ENCODE results near the gene NR6A1. TPM values are rescaled to one million over a fixed set of nuclear protein-coding genes. Genes with fewer than 3 reads are reported as not detected.
"Not testable (repeated sequence)": the region's sequence is repeated elsewhere in the genome, so short reads cannot be mapped to it uniquely, and the experiment has no call there.

Gene NR6A1
- total RNA-seq, 1 donor from 2014 or later: 1.2 TPM

DNA sequence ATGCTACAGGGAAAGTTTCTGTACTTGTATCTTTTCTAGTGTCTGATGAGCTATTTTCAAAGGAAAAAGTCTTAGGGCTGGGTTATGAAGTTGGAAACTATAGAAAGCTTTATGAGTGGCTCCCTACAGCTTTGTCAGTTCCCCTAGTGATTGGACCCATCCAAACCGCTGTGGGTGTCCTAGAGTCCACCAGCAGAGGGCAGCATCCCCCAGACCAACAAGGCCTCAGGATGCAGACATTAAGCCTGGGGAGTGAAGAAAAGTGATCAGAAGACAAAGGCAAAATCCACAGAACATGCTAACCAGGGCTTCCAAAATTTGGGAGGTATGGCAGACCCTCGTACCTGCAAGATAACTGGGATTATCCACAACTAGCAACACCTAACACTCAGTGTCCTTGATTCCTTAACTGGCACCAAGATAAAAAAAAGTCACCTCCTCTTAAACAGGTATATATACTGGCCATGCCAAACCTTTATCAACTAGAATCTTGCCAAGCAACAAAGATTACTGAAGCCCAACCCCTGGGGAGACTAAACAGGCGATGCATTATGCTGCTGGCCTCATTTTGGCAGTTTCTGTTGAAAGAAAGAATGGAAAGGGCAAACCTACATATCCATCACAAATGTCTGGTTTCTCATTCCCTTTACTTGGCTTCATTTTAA, 153.5 kb downstream of the NR6A1 start:
- intact Hi-C loops (cut with DNase I): no loop called here
- Histone ChIP-seq H3K9me3 (no peaks in the 10 kb centered on the region), H3K27ac (no peak overlapping the region), H3K27me3 (no peaks in the 10 kb centered on the region), H3K36me3 (no peaks in the 10 kb centered on the region), H3K4me3 (no peak overlapping the region), H3K4me1 (no peaks in the 10 kb centered on the region)
- TF ChIP-seq, protein P1, sequence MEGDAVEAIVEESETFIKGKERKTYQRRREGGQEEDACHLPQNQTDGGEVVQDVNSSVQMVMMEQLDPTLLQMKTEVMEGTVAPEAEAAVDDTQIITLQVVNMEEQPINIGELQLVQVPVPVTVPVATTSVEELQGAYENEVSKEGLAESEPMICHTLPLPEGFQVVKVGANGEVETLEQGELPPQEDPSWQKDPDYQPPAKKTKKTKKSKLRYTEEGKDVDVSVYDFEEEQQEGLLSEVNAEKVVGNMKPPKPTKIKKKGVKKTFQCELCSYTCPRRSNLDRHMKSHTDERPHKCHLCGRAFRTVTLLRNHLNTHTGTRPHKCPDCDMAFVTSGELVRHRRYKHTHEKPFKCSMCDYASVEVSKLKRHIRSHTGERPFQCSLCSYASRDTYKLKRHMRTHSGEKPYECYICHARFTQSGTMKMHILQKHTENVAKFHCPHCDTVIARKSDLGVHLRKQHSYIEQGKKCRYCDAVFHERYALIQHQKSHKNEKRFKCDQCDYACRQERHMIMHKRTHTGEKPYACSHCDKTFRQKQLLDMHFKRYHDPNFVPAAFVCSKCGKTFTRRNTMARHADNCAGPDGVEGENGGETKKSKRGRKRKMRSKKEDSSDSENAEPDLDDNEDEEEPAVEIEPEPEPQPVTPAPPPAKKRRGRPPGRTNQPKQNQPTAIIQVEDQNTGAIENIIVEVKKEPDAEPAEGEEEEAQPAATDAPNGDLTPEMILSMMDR (IDR thresholded peaks at IDR 0.05): peak; percentile 67 to 86 (median 76)
- TF ChIP-seq POLR2A (IDR thresholded peaks at IDR 0.05) (no peak), POLR2AphosphoS5 (IDR thresholded peaks at IDR 0.05; ENCODE audit: insufficient read depth in 1 of 2, low read depth in 1 of 2) (no peak)
- DNase-seq (ENCODE audit: extremely low spot score in 2 of 2): no peak

DNA sequence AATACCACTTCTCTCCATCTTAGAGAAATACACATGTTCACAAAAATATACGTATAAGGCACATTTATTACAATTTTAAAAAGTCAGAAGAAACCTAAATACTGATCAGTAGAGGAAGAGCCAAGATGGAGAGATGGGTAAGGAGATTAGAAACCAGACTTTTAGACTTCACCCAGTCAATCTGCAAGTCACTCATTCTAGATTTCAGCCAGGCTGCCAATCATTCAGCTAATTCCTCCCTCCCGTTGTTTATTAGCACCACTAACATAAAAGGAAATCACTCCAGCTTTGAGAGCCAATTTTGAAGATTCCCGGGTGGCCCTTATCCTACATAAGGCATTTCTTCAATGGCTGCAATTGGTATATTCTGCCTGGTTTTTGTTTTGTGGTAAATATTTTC, 154.2 kb downstream of the NR6A1 start:
- TF ChIP-seq POLR2A (IDR thresholded peaks at IDR 0.05) (no peak), POLR2AphosphoS5 (IDR thresholded peaks at IDR 0.05; ENCODE audit: insufficient read depth in 1 of 2, low read depth in 1 of 2) (no peak)
- TF ChIP-seq, protein P1 (IDR thresholded peaks at IDR 0.05): no peak
- intact Hi-C loops (cut with DNase I): no loop called here
- no peaks in the 10 kb centered on the region for H3K36me3 ChIP-seq
- no peak overlapping the region for H3K27ac ChIP-seq
- no peaks in the 10 kb centered on the region for H3K4me1 ChIP-seq
- H3K27me3 ChIP-seq: no peaks in the 10 kb centered on the region
- DNase-seq (ENCODE audit: extremely low spot score in 2 of 2): no peak
- H3K9me3 ChIP-seq: no peaks in the 10 kb centered on the region
- H3K4me3 ChIP-seq: no peak overlapping the region

DNA sequence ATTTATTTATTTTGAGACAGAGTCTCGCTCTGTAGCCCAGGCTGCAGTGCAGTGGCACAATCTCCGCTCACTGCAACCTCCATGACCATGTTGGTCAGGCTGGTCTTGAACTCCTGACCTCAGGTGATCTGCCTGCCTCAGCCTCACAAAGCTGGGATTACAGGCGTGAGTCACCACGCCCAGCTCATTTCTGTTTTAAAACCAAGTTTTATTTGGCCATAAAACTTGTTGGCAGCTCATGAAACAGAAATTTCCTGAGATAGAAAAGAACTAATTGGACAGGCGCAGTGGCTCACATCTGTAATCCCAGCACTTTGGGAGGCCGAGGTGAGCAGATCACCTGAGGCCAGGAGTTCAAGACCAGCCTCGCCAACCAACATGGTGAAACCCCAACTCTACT, 155.3 kb downstream of the NR6A1 start:
- H3K4me1 ChIP-seq; H3K27ac ChIP-seq; DNase-seq (ENCODE audit: extremely low spot score in 2 of 2); intact Hi-C loops (cut with DNase I); H3K9me3 ChIP-seq; H3K36me3 ChIP-seq; H3K4me3 ChIP-seq; H3K27me3 ChIP-seq: not testable (repeated sequence)

DNA sequence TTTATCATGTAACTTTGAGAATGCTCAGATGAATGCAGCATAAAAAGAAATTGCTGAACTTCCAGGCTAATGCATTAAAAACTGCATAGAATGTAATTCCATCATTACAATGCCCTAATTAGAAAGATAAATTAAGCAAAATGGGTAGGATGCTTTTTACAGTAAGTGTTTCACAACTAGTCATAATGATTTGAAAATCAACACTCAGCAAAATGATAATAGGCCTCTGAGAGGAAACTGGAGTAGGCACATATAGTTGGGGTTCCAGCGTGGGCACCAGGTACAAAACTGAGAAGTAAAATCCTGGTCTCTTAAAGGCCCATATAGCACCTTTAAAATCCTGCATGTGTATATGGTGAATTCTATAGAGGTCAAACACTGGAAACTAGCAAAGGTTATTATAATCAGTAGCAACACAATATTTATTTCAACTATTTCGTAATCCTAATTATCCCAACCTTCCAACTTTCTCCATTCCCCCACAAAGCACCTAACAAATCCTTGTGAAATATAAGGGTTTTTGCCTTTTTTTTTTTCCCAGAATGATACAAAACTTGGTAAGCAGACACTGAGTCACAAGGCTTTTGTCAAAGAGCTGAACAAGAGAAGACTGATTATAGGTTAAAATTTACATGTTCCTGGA, 155.9 kb downstream of the NR6A1 start:
- Histone ChIP-seq H3K4me3 (no peak overlapping the region), H3K36me3 (no peaks in the 10 kb centered on the region), H3K9me3 (no peaks in the 10 kb centered on the region), H3K27me3 (no peaks in the 10 kb centered on the region), H3K27ac (no peak overlapping the region), H3K4me1 (no peaks in the 10 kb centered on the region)
- TF ChIP-seq POLR2AphosphoS5 (IDR thresholded peaks at IDR 0.05; ENCODE audit: insufficient read depth in 1 of 2, low read depth in 1 of 2): no peak
- intact Hi-C loops (cut with DNase I): no loop called here
- DNase-seq (ENCODE audit: extremely low spot score in 2 of 2): no peak

DNA sequence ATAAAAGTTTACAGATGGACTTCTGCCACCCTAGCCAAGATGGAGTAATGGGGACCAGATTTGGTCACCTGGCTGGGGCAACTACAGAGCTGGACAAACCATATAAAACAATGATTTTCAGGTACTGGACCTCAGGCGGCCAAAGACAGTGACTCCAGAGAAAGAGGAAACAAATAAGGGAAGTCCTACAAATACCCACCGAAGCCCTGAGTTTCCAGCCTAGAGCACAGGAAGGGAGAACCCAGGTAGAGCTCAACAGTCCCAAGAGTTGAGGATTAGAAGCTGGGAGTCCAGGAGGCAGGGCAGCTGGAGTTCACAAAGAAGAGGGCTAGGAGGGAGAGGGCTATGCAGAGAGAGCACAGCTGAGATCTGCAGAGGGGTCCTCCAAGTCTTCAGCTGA, 157.3 kb downstream of the NR6A1 start:
- H3K9me3 ChIP-seq: no peaks in the 10 kb centered on the region
- H3K27ac ChIP-seq: no peak overlapping the region
- TF ChIP-seq, protein P1 (IDR thresholded peaks at IDR 0.05): no peak
- no peak for TF ChIP-seq POLR2A (IDR thresholded peaks at IDR 0.05)
- no peak for TF ChIP-seq POLR2AphosphoS5 (IDR thresholded peaks at IDR 0.05; ENCODE audit: insufficient read depth in 1 of 2, low read depth in 1 of 2)
- no peaks in the 10 kb centered on the region for H3K4me1 ChIP-seq
- DNase-seq (ENCODE audit: extremely low spot score in 2 of 2): no peak
- intact Hi-C loops (cut with DNase I): no loop called here
- no peak overlapping the region for H3K4me3 ChIP-seq
- no peaks in the 10 kb centered on the region for H3K27me3 ChIP-seq
- H3K36me3 ChIP-seq: no peaks in the 10 kb centered on the region

DNA sequence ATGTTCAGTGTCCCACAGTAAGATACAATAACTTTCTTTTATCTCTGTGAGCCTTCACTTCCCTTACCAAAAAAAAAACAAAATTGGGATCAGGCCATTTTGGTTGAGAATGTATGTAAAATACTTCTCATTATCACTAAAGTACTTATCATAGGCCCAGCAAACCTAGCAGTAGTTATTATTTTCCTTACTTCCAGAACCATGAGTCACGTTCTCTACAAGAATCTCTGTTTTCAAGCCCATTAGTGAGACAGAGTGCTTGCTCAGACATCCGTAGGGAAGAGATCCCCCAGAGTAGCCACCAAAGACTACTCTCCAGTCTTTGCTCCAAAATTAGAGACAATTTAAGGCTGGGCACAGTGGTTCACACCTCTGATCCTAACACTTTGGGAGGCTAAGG, 160.0 kb downstream of the NR6A1 start:
- Histone ChIP-seq H3K4me3 (no peak overlapping the region), H3K36me3 (no peaks in the 10 kb centered on the region), H3K9me3 (no peaks in the 10 kb centered on the region), H3K4me1 (no peaks in the 10 kb centered on the region), H3K27ac (no peak overlapping the region), H3K27me3 (no peaks in the 10 kb centered on the region)
- TF ChIP-seq POLR2AphosphoS5 (IDR thresholded peaks at IDR 0.05; ENCODE audit: insufficient read depth in 1 of 2, low read depth in 1 of 2) (no peak), POLR2A (IDR thresholded peaks at IDR 0.05) (no peak)
- intact Hi-C loops (cut with DNase I): no loop called here
- no peak for DNase-seq (ENCODE audit: extremely low spot score in 2 of 2)
